GM19238 (cell line): ENCODE results near the gene CAMTA1.

Experiments used
- DNase-seq: peaks from one replicate; pipeline ENCODE4 v3.0.0; 2011; ENCODE audit warnings: low spot score; ENCODE audit not compliant: insufficient read length

The CAMTA1 gene

GRCh38 chr1:7467476-7468175 lies 682.4 kb downstream of the CAMTA1 start:
- DNase-seq = no peak

GRCh38 chr1:7468248-7468647 lies 683.0 kb downstream of the CAMTA1 start:
- no peak for DNase-seq

- no peak for DNase-seq
These were observed 684.1 kb downstream of the CAMTA1 start for GRCh38 chr1:7469255-7469938.

GRCh38 chr1:7470904-7471638 lies 685.8 kb downstream of the CAMTA1 start:
- no peak for DNase-seq

- no peak for DNase-seq
These were observed 686.6 kb downstream of the CAMTA1 start for GRCh38 chr1:7471836-7472235.

- no peak for DNase-seq
These were observed 688.2 kb downstream of the CAMTA1 start for GRCh38 chr1:7473223-7474142.

GRCh38 chr1:7474143-7474490 lies 688.9 kb downstream of the CAMTA1 start:
- no peak for DNase-seq

GRCh38 chr1:7474786-7475502 lies 689.7 kb downstream of the CAMTA1 start:
- DNase-seq = no peak

GRCh38 chr1:7475691-7476090 lies 690.4 kb downstream of the CAMTA1 start:
- DNase-seq = no peak

GRCh38 chr1:7476402-7476801 lies 691.1 kb downstream of the CAMTA1 start:
- no peak for DNase-seq

- no peak for DNase-seq
These were observed 691.8 kb downstream of the CAMTA1 start for GRCh38 chr1:7476861-7477547.

GRCh38 chr1:7477593-7477992 lies 692.3 kb downstream of the CAMTA1 start:
- DNase-seq = no peak

- no peak for DNase-seq
These were observed 693.0 kb downstream of the CAMTA1 start for GRCh38 chr1:7478142-7478790.

- DNase-seq = no peak
These were observed 693.7 kb downstream of the CAMTA1 start for GRCh38 chr1:7478809-7479499.

- no peak for DNase-seq
These were observed 694.3 kb downstream of the CAMTA1 start for GRCh38 chr1:7479571-7479970.

GRCh38 chr1:7481194-7481593 lies 695.9 kb downstream of the CAMTA1 start:
- no peak for DNase-seq

GRCh38 chr1:7482077-7482476 lies 696.8 kb downstream of the CAMTA1 start:
- no peak for DNase-seq

- DNase-seq = no peak
These were observed 697.7 kb downstream of the CAMTA1 start for GRCh38 chr1:7482772-7483495.
